GM20000 (cell line): Measurements from ENCODE around the gene CPNE4.

Source experiments
- DNase-seq: peaks from one replicate; pipeline ENCODE4 v3.0.0; 2012; ENCODE audit warnings: low spot score
- CTCF ChIP-seq: IDR thresholded peaks from 2 replicates; pipeline ENCODE4 v1.5.1; 2012; ENCODE audit warnings: mild to moderate bottlenecking, control low read depth; ENCODE audit errors: extremely low read depth, missing control alignments

The CPNE4 gene

GRCh38 chr3:131550562-131551465, 484.0 kb downstream of the CPNE4 start:
- TF ChIP-seq CTCF, result no peak
- no peak for DNase-seq

- peak; percentile 14 for DNase-seq
- peak; percentile 56 for TF ChIP-seq CTCF
These were observed 485.5 kb downstream of the CPNE4 start for GRCh38 chr3:131549340-131549739.

- no peak for TF ChIP-seq CTCF
- no peak for DNase-seq
These were observed 487.2 kb downstream of the CPNE4 start for GRCh38 chr3:131547585-131547984.

- no peak for DNase-seq
- TF ChIP-seq CTCF, result no peak
These were observed 488.4 kb downstream of the CPNE4 start for GRCh38 chr3:131546441-131546840.

- no peak for TF ChIP-seq CTCF
- no peak for DNase-seq
These were observed 490.3 kb downstream of the CPNE4 start for GRCh38 chr3:131544557-131544956.

- DNase-seq, result no peak
- TF ChIP-seq CTCF, result no peak
These were observed 491.1 kb downstream of the CPNE4 start for GRCh38 chr3:131543714-131544113.

GRCh38 chr3:131541288-131541687, 493.5 kb downstream of the CPNE4 start:
- no peak for DNase-seq
- no peak for TF ChIP-seq CTCF
